C4-2B (cell line): ENCODE results near the gene PER1.

Source experiments
- H3K27ac ChIP-seq: fragments of 450-650 bp; 2 replicates; pipeline ENCODE4 v1.5.1; 2017
- CTCF ChIP-seq: fragments of 450-650 bp; conservative IDR thresholded peaks from 2 replicates; pipeline ENCODE4 v1.5.1; 2017; ENCODE audit warnings: mild to moderate bottlenecking
- ZFX ChIP-seq: fragments of 450-650 bp; IDR thresholded peaks from 2 replicates; pipeline ENCODE4 v1.6.1; 2017

Gene PER1

GRCh38 chr17:8149419-8150193 is 2.6 kb downstream of the PER1 start:
- H3K27ac ChIP-seq = no peak overlapping the region
- no peak for TF ChIP-seq CTCF

GRCh38 chr17:8148560-8148959 is 3.6 kb downstream of the PER1 start:
- H3K27ac ChIP-seq = no peak overlapping the region
- TF ChIP-seq ZFX = no peak
- no peak for TF ChIP-seq CTCF

- no peak overlapping the region for H3K27ac ChIP-seq
Observed at GRCh38 chr17:8147805-8148404, 4.3 kb downstream of the PER1 start.

GRCh38 chr17:8147141-8147804 is 4.9 kb downstream of the PER1 start:
- H3K27ac ChIP-seq = no peak overlapping the region
- TF ChIP-seq CTCF (no peak), ZFX (no peak)

More at GRCh38 chr17:8147805-8148404, 4.3 kb downstream of the PER1 start:
- TF ChIP-seq ZFX = no peak
- TF ChIP-seq CTCF = no peak

GRCh38 chr17:8146381-8147140 is 5.6 kb downstream of the PER1 start:
- TF ChIP-seq ZFX (no peak), CTCF (no peak)
- H3K27ac ChIP-seq = no peak overlapping the region

GRCh38 chr17:8145811-8146210 is 6.4 kb downstream of the PER1 start:
- TF ChIP-seq ZFX = no peak
- no peak for TF ChIP-seq CTCF
- no peak overlapping the region for H3K27ac ChIP-seq
